Endothelial cell of umbilical vein (primary cell): Measurements from ENCODE around the gene IMPDH2. TPM values are rescaled to one million over a fixed set of nuclear protein-coding genes. Genes with fewer than 3 reads are reported as not detected.

ENCODE experiments used
- BruUV-seq: library from RNA; stranded (reverse); fragments of 400-500 nt; replicated peaks from 2 replicates; lab custom pipeline; 2021; lab: Mats Ljungman, UMichigan
- CTCF ChIA-PET: fragments of 300-600, 350-600 bp; sonication (Branson Sonifier 250); formaldehyde crosslinking; loops from one replicate; lab custom pipeline; 2021; ENCODE audit warnings: antibody characterized with exemption, inconsistent platforms; lab: Charles Lee
- POLR2A ChIA-PET: fragments of 300-600, 350-600 bp; sonication (Branson Sonifier 250); formaldehyde crosslinking; loops from one replicate; lab custom pipeline; 2021; ENCODE audit warnings: antibody characterized with exemption, inconsistent platforms; lab: Charles Lee
- DNase-seq: peaks from one replicate; pipeline ENCODE4 v3.0.0-alpha.2; 2011; ENCODE audit warnings: low read depth, low spot score
- FAIRE-seq: peaks from 2 replicates; lab custom pipeline; 2011; peaks lifted over from hg19 to GRCh38; lab: Jason Lieb, UNC
- H2AFZ ChIP-seq: 2 replicates; pipeline ENCODE4 v1.6.0; 2012; ENCODE audit warnings: low read depth, low read length, control low read depth, inconsistent platforms
- H3K27ac ChIP-seq: 2 replicates; pipeline ENCODE4 v1.5.1; 2011; ENCODE audit warnings: low read depth, mild to moderate bottlenecking, control low read depth, low read length, moderate library complexity; ENCODE audit not compliant: insufficient read depth
- H3K27me3 ChIP-seq, 2 experiments: 2 replicates each; pipeline versions ENCODE4 v1.6.0 to v1.6.1; 2011; ENCODE audit warnings: low read length in 2 of 2, mixed read lengths in 1 of 2; ENCODE audit not compliant: control insufficient read depth in 2 of 2, insufficient read depth in 2 of 2
- H3K36me3 ChIP-seq, 2 experiments: 2 replicates in 1 of 2; 3 replicates in 1 of 2; pipeline ENCODE4 v1.5.1; 2011; ENCODE audit warnings: low read length in 2 of 2, mild to moderate bottlenecking in 1 of 2, moderate library complexity in 1 of 2; ENCODE audit not compliant: control insufficient read depth in 2 of 2, insufficient read depth in 2 of 2; ENCODE audit errors: extremely low read depth in 1 of 2
- H3K4me1 ChIP-seq: 3 replicates; pipeline ENCODE4 v1.5.1; 2011; ENCODE audit warnings: mild to moderate bottlenecking, low read length; ENCODE audit not compliant: control insufficient read depth, insufficient read depth; ENCODE audit errors: extremely low read depth
- H3K4me2 ChIP-seq: 2 replicates; pipeline ENCODE4 v1.6.1; 2011; ENCODE audit warnings: low read length, control low read depth, mixed read lengths; ENCODE audit not compliant: insufficient read depth
- H3K4me3 ChIP-seq, 3 experiments: fragments of 200-600 bp in 1 of 3; sonication (generic), shearing (Covaris generic) in 1 of 3; replicated peaks in 1 of 3; 2 replicates each; pipeline ENCODE4 v1.5.1; 2011 to 2016; ENCODE audit warnings: control low read depth in 3 of 3, low read length in 3 of 3, mild to moderate bottlenecking in 2 of 3, inconsistent platforms in 1 of 3, low read depth in 1 of 3, moderate library complexity in 1 of 3; ENCODE audit not compliant: insufficient read depth in 1 of 3
- H3K79me2 ChIP-seq: 2 replicates; pipeline ENCODE4 v1.6.0; 2012; ENCODE audit warnings: low read length, inconsistent platforms; ENCODE audit not compliant: control insufficient read depth, insufficient read depth
- H3K9ac ChIP-seq: replicated peaks from 2 replicates; pipeline ENCODE3; 2011; ENCODE audit warnings: low read length, control low read depth; ENCODE audit not compliant: insufficient read depth; ENCODE audit errors: extremely low read depth
- H3K9me1 ChIP-seq: replicated peaks from 3 replicates; pipeline ENCODE4 v1.6.0; 2011; ENCODE audit warnings: mild to moderate bottlenecking, low read length; ENCODE audit not compliant: control insufficient read depth, insufficient read depth; ENCODE audit errors: extremely low read depth
- H3K9me3 ChIP-seq: replicated peaks from 2 replicates; pipeline ENCODE4 v1.5.1; 2012; ENCODE audit warnings: low read length, inconsistent platforms; ENCODE audit not compliant: control insufficient read depth, insufficient read depth
- H4K20me1 ChIP-seq: replicated peaks from 2 replicates; pipeline ENCODE3; 2011; ENCODE audit warnings: mild to moderate bottlenecking, low read length; ENCODE audit not compliant: control insufficient read depth, insufficient read depth; ENCODE audit errors: extremely low read depth
- CTCF ChIP-seq, 2 donors: IDR thresholded peaks; 1 replicate in 1 of 2; 2 replicates in 1 of 2; pipeline ENCODE4 v1.5.1; 2011; ENCODE audit warnings: low read length in 2 of 2, mild to moderate bottlenecking in 2 of 2, moderate library complexity in 2 of 2, control low read depth in 1 of 2, inconsistent platforms in 1 of 2, low read depth in 1 of 2; ENCODE audit not compliant: insufficient read depth in 1 of 2; ENCODE audit errors: extremely low read depth in 1 of 2
- EZH2 ChIP-seq: IDR thresholded peaks from 2 replicates; pipeline ENCODE4 v1.6.1; 2012; ENCODE audit warnings: borderline replicate concordance, low read depth, mild to moderate bottlenecking, moderate library complexity, low read length, inconsistent platforms; ENCODE audit not compliant: severe bottlenecking
- FOS ChIP-seq: IDR thresholded peaks from 2 replicates; pipeline ENCODE4 v1.6.1; 2011; ENCODE audit warnings: mild to moderate bottlenecking, low read length, moderate library complexity, borderline replicate concordance; ENCODE audit not compliant: insufficient read depth
- GATA2 ChIP-seq: IDR thresholded peaks from 2 replicates; pipeline ENCODE4 v1.7.0; 2011; ENCODE audit warnings: low read depth, mild to moderate bottlenecking, moderate library complexity, mixed read lengths, low read length; ENCODE audit not compliant: insufficient read length, insufficient read depth
- JUN ChIP-seq: IDR thresholded peaks from 2 replicates; pipeline ENCODE4 v1.6.1; 2011; ENCODE audit warnings: borderline replicate concordance, low read depth; ENCODE audit not compliant: insufficient read length, insufficient read depth
- MAX ChIP-seq: IDR thresholded peaks from 2 replicates; pipeline ENCODE4 v1.6.1; 2011; ENCODE audit not compliant: insufficient read depth, insufficient read length
- MYC ChIP-seq: IDR thresholded peaks from one replicate; pipeline ENCODE4 v1.6.1; 2011; ENCODE audit warnings: mild to moderate bottlenecking, low read depth, low read length
- POLR2A ChIP-seq: IDR thresholded peaks from 2 replicates; pipeline ENCODE4 v1.6.1; 2012; ENCODE audit warnings: low read depth, mild to moderate bottlenecking, control low read depth, low read length
- POLR2AphosphoS5 ChIP-seq: IDR thresholded peaks from 2 replicates; pipeline ENCODE4 v1.6.1; 2012; ENCODE audit warnings: low read depth, mild to moderate bottlenecking, control low read depth, low read length, moderate library complexity; ENCODE audit not compliant: insufficient read depth
- dilution Hi-C: fragments of 300-500 bp; cut with MboI; formaldehyde crosslinking; loops from one replicate; pipeline ENCODE4 v1.15.0; 2019; ENCODE audit warnings: low sequenced_read_pairs; ENCODE audit not compliant: extremely low pct_ligation_motif_present
- intact Hi-C: fragments of 100-400 bp; cut with micrococcal nuclease; formaldehyde crosslinking; loops from one replicate; pipeline ENCODE4 v1.10.0; 2022
- polyA plus RNA-seq, 4 experiments: library from polyadenylated mRNA; depleted of rRNA in 3 of 4; stranded (reverse) in 3 of 4; unstranded in 1 of 4; fragments of >200 nt; gene quantifications; 2 replicates each; pipeline versions ENCODE4 v1.2.1 to v1.2.3, GENCODE V29; 2011 to 2012; ENCODE audit warnings: missing spikeins in 1 of 4
- total RNA-seq: library from RNA; stranded (reverse); gene quantifications from 2 replicates; pipeline ENCODE4 v1.2.3, GENCODE V29; 2021

The IMPDH2 gene
- total and polyA plus RNA-seq, 2 donors (not counting 3 experiments of a cell fraction or from before 2014, with no cell fraction given), result 167 to 189 TPM

GRCh38 chr3:48982686-48983085 is 46.5 kb downstream of the IMPDH2 start:
- dilution Hi-C loops (no loop called here), intact Hi-C loops (no loop called here)
- no peak overlapping the region for H3K9ac ChIP-seq
- DNase-seq, result no peak
- no peak for TF ChIP-seq POLR2AphosphoS5
- no peak for TF ChIP-seq JUN
- TF ChIP-seq MYC, result no peak
- no peak for TF ChIP-seq CTCF (IDR thresholded peaks at IDR 0.05; ENCODE audit: extremely low read depth in 1 of 2, insufficient read depth in 1 of 2, low read depth in 1 of 2, low read length in 2 of 2)
- no peak for TF ChIP-seq EZH2
- no peak for TF ChIP-seq GATA2
- TF ChIP-seq POLR2A, result no peak
- no peak for TF ChIP-seq FOS
- no peak for TF ChIP-seq MAX
- H3K4me3 ChIP-seq, result no peak overlapping the region
- no peak overlapping the region for H3K4me2 ChIP-seq
- H3K27ac ChIP-seq, result no peak overlapping the region
- peaks cover 26 to 36% of the 10 kb centered on the region in 2 experiments for H3K36me3 ChIP-seq
- H3K79me2 ChIP-seq, result no peaks in the 10 kb centered on the region
- BruUV-seq, result no TSS peak
- H2AFZ ChIP-seq, result no peak overlapping the region
- H3K4me1 ChIP-seq, result peaks cover 4% of the 10 kb centered on the region
- CTCF ChIA-PET, result no interaction called here
- no peaks in the 10 kb centered on the region for H4K20me1 ChIP-seq
- POLR2A ChIA-PET, result no interaction called here
- no peaks in the 10 kb centered on the region for H3K9me1 ChIP-seq
- H3K9me3 ChIP-seq, result no peaks in the 10 kb centered on the region
- FAIRE-seq, result no peak
- no peaks in the 10 kb centered on the region for H3K27me3 ChIP-seq
